GM12801 (cell line): ENCODE data around the gene MROH7.

Source experiments
- TF ChIP-seq, protein P1 (sequence below): IDR thresholded peaks from one replicate; pipeline ENCODE4 v1.5.1; 2011; ENCODE audit warnings: control low read depth; ENCODE audit not compliant: insufficient read length; ENCODE audit errors: extremely low read depth

Gene MROH7

DNA sequence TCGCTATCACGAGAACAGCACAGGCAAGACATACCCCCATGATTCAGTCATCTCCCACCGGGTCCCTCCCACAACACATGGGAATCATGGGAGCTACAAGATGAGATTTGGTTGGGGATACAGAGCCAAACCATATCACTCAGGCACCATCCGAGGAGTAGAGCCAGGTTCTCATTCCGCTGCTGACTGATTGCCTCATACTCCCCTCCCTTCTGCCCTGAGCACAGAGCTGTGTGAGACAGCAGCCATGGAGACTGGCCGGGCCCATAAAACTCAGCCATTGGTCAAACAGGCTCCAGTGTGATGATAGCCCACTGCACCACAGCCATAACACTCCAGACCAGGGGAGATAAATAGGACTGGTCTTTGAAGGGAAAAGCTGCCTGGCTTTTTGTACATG is 96.7 kb downstream of the MROH7 start:
- TF ChIP-seq, protein P1, sequence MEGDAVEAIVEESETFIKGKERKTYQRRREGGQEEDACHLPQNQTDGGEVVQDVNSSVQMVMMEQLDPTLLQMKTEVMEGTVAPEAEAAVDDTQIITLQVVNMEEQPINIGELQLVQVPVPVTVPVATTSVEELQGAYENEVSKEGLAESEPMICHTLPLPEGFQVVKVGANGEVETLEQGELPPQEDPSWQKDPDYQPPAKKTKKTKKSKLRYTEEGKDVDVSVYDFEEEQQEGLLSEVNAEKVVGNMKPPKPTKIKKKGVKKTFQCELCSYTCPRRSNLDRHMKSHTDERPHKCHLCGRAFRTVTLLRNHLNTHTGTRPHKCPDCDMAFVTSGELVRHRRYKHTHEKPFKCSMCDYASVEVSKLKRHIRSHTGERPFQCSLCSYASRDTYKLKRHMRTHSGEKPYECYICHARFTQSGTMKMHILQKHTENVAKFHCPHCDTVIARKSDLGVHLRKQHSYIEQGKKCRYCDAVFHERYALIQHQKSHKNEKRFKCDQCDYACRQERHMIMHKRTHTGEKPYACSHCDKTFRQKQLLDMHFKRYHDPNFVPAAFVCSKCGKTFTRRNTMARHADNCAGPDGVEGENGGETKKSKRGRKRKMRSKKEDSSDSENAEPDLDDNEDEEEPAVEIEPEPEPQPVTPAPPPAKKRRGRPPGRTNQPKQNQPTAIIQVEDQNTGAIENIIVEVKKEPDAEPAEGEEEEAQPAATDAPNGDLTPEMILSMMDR = no peak

DNA sequence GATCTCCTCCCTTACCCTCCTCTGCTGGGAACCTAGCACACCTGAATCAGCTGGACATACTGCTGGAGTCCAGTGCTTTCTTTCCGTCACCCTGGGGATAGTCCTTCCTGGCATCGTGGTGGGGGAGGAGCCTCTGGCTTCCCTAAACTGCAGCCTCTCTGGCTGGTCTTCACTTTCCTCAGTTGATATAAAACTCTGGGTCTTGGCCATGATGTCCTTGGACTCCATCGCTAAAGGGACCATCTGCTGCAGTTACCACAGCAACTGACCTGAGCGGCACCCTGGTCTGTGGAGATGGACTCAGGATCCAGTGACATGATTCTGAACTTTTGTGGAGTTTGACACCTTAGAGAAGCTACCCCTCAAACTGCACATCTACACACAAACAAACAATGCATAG is 99.9 kb downstream of the MROH7 start:
- TF ChIP-seq, protein P1 = no peak

DNA sequence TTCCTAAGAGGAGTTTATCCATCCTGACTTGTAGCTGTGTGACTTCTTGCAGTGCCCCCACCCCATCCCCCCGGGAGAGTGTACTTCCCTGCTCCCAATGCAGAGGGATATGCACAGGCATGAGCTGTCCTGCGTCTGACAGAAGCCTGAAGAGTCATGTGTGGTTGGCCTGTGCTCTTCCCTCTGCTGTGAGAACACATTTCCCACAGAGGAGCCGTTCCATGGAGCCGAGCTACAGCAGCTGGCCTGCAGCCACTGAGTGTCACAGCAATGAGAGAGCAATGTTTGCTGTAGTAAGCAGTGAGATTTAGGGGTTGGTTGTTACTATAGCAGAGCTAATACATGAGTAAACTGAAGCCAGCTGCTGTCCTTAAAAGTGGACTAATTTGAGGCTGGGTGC is 100.7 kb downstream of the MROH7 start:
- TF ChIP-seq, protein P1 = no peak

DNA sequence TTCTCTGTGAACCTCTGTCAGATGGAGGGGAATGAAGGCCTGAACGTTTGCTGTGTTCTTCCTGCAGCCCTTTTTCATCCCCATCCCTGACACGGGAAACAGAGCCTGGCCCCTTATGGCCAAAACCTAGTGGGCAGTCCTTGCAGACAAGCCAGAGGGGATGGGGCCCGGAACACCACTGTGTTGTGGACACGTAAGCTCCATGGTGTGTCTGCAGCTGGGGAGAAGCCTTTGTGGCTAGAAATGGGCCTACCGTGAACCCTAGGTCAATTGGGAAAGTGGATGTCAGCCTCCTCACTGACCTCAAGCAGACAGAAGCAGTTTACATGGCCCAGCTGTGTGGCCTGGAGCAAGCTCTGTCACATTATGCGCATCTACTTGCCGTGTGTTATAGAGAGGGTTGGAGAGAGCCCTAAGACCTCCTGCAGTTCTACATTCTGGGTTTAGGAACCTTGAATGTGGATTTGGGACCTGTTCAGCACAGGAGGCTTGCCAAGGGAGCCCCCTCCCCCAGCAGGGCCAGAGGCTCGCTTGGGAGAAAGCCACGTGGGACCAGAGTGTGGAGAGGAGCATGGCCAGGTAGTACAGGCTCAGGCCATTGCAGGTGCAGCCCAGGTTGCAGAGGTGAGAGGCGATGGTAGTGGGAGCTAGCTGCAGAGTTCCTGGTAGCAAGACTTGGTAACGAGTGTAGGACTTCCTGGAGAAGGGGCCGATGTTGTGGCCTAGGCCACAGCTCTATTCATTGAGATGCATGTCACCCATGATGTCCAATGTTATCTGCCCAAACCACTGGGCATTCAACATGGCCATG is 102.0 kb downstream of the MROH7 start:
- TF ChIP-seq, protein P1 = no peak

DNA sequence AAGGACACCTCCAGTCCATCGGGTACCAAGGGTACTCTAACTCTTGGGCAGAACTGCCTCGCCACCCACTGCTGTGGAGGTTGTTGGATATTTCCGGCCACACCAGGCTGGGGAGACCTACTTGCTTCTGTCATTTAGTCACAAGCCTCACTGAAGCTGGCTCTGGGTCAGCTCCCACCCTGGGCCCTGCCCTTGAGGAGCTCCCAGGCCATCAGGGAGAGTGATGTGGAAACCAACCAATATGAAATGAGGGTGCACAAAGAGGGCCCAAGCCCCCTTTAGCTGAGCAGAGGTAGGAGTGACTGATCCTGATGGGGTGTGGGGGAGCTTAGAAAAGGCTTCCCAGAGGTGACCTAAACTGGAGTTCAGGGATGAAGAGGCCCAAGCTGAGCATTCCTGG is 103.1 kb downstream of the MROH7 start:
- TF ChIP-seq, protein P1 = no peak

DNA sequence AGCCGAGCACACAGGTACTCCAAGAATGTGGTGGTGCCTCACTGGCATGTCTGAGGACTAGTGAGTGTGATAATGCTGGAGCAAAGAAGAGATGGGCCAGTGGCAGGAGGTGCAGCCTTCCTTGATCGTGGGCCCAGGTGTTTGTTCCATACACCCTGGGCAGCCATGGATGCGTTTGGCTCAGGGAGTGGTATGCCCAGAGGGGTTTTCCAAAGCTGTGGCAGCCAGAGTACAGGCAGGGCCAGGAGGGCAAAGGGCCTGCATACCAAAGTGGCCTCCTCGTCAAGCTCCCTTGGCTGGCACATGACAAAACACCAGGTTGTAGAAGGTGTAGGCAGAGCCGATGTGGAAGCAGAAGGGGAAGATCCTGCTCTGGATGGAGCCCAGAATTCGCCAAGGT is 103.7 kb downstream of the MROH7 start:
- TF ChIP-seq, protein P1 = no peak

DNA sequence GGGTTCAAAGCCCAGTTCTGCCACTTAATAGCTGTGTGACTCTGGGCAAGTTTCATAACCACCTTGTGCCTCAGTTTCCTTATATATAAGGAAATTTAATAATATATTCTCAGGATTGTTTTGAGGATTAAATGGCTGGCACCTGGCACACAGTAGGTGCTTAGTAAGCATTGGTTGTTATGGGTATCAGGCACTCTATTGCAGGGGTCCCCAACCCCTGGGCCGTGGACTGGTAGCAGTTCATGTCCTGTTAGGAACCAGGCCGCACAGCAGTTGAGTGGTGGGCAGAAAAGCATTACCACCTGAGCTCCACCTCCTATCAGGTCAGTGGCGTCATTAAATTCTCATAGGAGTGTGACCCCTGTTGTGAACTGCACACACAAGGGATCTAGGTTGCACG is 104.3 kb downstream of the MROH7 start:
- TF ChIP-seq, protein P1 = no peak
